Neural cell (in vitro differentiated cells): ENCODE measurements around the gene SEC61B. TPM values are rescaled to one million over a fixed set of nuclear protein-coding genes. Genes with fewer than 3 reads are reported as not detected.

ENCODE experiments used
- H2AFZ ChIP-seq: fragments of 200-600, 300-800 bp; sonication (generic), shearing (Covaris generic); 2 replicates; pipeline ENCODE4 v1.6.0; 2014; ENCODE audit warnings: low read depth, mild to moderate bottlenecking, antibody characterized with exemption, low read length, moderate library complexity
- H3F3A ChIP-seq: fragments of 200-600 bp; shearing (Covaris generic); 2 replicates; pipeline ENCODE4 v1.6.1; 2016; ENCODE audit warnings: mild to moderate bottlenecking, moderate library complexity, mixed read lengths, antibody characterized with exemption, low read length; ENCODE audit not compliant: insufficient read depth, poor library complexity, severe bottlenecking
- H3K27ac ChIP-seq: fragments of 200-600, 300-800 bp; sonication (generic), shearing (Covaris generic); 2 replicates; pipeline ENCODE4 v1.5.1; 2014; ENCODE audit warnings: mild to moderate bottlenecking, low read length, moderate library complexity
- H3K27me3 ChIP-seq: fragments of 300-800, 200-600 bp; sonication (generic), shearing (Covaris generic); 2 replicates; pipeline ENCODE4 v1.6.0; 2014; ENCODE audit warnings: mild to moderate bottlenecking, low read depth, low read length, moderate library complexity; ENCODE audit not compliant: insufficient read depth
- H3K36me3 ChIP-seq: fragments of 300-800, 200-600 bp; sonication (generic), shearing (Covaris generic); 2 replicates; pipeline ENCODE4 v1.5.1; 2014; ENCODE audit warnings: mild to moderate bottlenecking, antibody characterized with exemption, low read length, moderate library complexity; ENCODE audit not compliant: insufficient read depth
- H3K4me2 ChIP-seq: fragments of 300-800, 200-600 bp; sonication (generic), shearing (Covaris generic); 2 replicates; pipeline ENCODE4 v1.6.0; 2014; ENCODE audit warnings: mild to moderate bottlenecking, low read length
- H3K4me3 ChIP-seq: fragments of 300-800, 200-600 bp; sonication (generic), shearing (Covaris generic); 2 replicates; pipeline ENCODE4 v1.5.1; 2014; ENCODE audit warnings: mild to moderate bottlenecking, low read length, moderate library complexity
- H3K79me2 ChIP-seq: fragments of 200-600 bp; shearing (Covaris generic); replicated peaks from 2 replicates; pipeline ENCODE4 v1.6.0; 2014; ENCODE audit warnings: mild to moderate bottlenecking, low read length, moderate library complexity; ENCODE audit not compliant: insufficient read depth
- H3K9ac ChIP-seq: fragments of 300-800, 200-600 bp; sonication (generic), shearing (Covaris generic); 2 replicates; pipeline ENCODE4 v1.6.1; 2016; ENCODE audit warnings: mild to moderate bottlenecking, low read length, mixed read lengths
- H3K9me2 ChIP-seq: fragments of 200-600 bp; shearing (Covaris generic); 2 replicates; pipeline ENCODE4 v1.6.1; 2016; ENCODE audit warnings: mild to moderate bottlenecking, low read length, mixed read lengths; ENCODE audit not compliant: insufficient read depth
- H3K9me3 ChIP-seq: fragments of 200-600, 300-800 bp; sonication (generic), shearing (Covaris generic); 2 replicates; pipeline ENCODE4 v1.6.1; 2016; ENCODE audit warnings: mild to moderate bottlenecking, mixed run types, low read length, moderate library complexity, mixed read lengths
- H4K20me1 ChIP-seq: fragments of 200-600 bp; shearing (Covaris generic); 2 replicates; pipeline ENCODE4 v1.6.1; 2016; ENCODE audit warnings: mild to moderate bottlenecking, mixed run types; ENCODE audit not compliant: insufficient read depth
- EP300 ChIP-seq: fragments of 450-650 bp; conservative IDR thresholded peaks from 2 replicates; pipeline ENCODE4 v1.6.1; 2014; ENCODE audit warnings: antibody characterized with exemption, mild to moderate bottlenecking, moderate library complexity; ENCODE audit not compliant: poor library complexity, severe bottlenecking
- EZH2 ChIP-seq: fragments of 200-600, 300-800 bp; shearing (Covaris generic), sonication (generic); IDR thresholded peaks from 2 replicates; pipeline ENCODE4 v1.6.1; 2014; ENCODE audit warnings: antibody characterized with exemption, low read length, borderline replicate concordance, mild to moderate bottlenecking; ENCODE audit not compliant: insufficient read depth, poor library complexity, severe bottlenecking
- MXI1 ChIP-seq: fragments of 450-650 bp; conservative IDR thresholded peaks from 2 replicates; pipeline ENCODE4 v1.6.1; 2014; ENCODE audit warnings: antibody characterized with exemption, mild to moderate bottlenecking; ENCODE audit not compliant: poor library complexity, severe bottlenecking
- POLR2AphosphoS5 ChIP-seq: IDR thresholded peaks from 2 replicates; pipeline ENCODE4 v1.6.1; 2012
- RAD21 ChIP-seq: fragments of 450-650 bp; conservative IDR thresholded peaks from 2 replicates; pipeline ENCODE4 v1.6.1; 2014; ENCODE audit warnings: antibody characterized with exemption, mild to moderate bottlenecking, moderate library complexity
- SMC3 ChIP-seq: fragments of 450-650 bp; conservative IDR thresholded peaks from 2 replicates; pipeline ENCODE4 v1.6.1; 2014; ENCODE audit warnings: antibody characterized with exemption, mild to moderate bottlenecking, moderate library complexity; ENCODE audit not compliant: poor library complexity
- TAF1 ChIP-seq: IDR thresholded peaks from 2 replicates; pipeline ENCODE4 v1.6.1; 2012; ENCODE audit warnings: low read depth
- polyA plus RNA-seq: library from polyadenylated mRNA; depleted of rRNA; stranded (reverse); fragments of >200 nt; gene quantifications from 2 replicates; pipeline ENCODE4 v1.2.3, GENCODE V29; 2014
- TF ChIP-seq, protein P1 (sequence below): fragments of 450-650 bp; IDR thresholded peaks from 2 replicates; pipeline ENCODE4 v1.5.1; 2014; ENCODE audit warnings: antibody characterized with exemption, mild to moderate bottlenecking, moderate library complexity; ENCODE audit not compliant: poor library complexity, severe bottlenecking
- TF ChIP-seq, protein P2 (sequence below): IDR thresholded peaks from 2 replicates; pipeline ENCODE4 v1.6.1; 2012; ENCODE audit warnings: borderline replicate concordance

Gene SEC61B
- polyA plus RNA-seq, 1 donor from 2014 or later, result 203 TPM

DNA sequence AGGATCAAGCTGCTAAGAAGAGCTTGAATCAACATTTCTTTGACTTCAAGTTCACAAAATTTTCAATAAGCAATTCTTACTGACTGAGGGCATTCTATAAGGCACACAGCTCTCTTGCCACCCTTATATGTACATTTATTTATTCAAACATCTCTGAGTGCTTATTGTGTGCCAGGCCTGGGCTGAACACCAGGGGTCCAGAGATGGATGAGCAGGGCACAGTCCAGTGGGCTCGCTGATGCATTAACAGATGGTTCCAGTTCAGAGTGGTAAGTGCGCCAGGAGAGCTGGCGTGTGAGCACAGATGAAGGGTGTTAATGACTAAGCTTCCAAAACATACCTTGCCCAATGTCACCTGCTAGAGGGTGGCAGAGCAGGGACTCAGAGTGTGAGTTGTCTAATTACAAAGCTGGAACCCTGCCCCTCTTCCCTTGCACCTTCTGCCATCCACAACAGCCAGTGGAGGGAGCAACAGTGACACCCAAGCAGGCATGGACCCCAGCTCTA lies 24.9 kb upstream of the SEC61B start:
- no peak overlapping the region for H3K9ac ChIP-seq
- no peak overlapping the region for H3K27ac ChIP-seq
- H3K27me3 ChIP-seq, result no peaks in the 10 kb centered on the region
- H3K9me2 ChIP-seq, result no peaks in the 10 kb centered on the region
- no peak for TF ChIP-seq SMC3
- TF ChIP-seq, protein P1, sequence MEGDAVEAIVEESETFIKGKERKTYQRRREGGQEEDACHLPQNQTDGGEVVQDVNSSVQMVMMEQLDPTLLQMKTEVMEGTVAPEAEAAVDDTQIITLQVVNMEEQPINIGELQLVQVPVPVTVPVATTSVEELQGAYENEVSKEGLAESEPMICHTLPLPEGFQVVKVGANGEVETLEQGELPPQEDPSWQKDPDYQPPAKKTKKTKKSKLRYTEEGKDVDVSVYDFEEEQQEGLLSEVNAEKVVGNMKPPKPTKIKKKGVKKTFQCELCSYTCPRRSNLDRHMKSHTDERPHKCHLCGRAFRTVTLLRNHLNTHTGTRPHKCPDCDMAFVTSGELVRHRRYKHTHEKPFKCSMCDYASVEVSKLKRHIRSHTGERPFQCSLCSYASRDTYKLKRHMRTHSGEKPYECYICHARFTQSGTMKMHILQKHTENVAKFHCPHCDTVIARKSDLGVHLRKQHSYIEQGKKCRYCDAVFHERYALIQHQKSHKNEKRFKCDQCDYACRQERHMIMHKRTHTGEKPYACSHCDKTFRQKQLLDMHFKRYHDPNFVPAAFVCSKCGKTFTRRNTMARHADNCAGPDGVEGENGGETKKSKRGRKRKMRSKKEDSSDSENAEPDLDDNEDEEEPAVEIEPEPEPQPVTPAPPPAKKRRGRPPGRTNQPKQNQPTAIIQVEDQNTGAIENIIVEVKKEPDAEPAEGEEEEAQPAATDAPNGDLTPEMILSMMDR, result no peak
- TF ChIP-seq MXI1, result no peak
- no peak for TF ChIP-seq TAF1
- TF ChIP-seq POLR2AphosphoS5, result no peak
- TF ChIP-seq EP300, result no peak
- no peak for TF ChIP-seq RAD21
- TF ChIP-seq, protein P2, sequence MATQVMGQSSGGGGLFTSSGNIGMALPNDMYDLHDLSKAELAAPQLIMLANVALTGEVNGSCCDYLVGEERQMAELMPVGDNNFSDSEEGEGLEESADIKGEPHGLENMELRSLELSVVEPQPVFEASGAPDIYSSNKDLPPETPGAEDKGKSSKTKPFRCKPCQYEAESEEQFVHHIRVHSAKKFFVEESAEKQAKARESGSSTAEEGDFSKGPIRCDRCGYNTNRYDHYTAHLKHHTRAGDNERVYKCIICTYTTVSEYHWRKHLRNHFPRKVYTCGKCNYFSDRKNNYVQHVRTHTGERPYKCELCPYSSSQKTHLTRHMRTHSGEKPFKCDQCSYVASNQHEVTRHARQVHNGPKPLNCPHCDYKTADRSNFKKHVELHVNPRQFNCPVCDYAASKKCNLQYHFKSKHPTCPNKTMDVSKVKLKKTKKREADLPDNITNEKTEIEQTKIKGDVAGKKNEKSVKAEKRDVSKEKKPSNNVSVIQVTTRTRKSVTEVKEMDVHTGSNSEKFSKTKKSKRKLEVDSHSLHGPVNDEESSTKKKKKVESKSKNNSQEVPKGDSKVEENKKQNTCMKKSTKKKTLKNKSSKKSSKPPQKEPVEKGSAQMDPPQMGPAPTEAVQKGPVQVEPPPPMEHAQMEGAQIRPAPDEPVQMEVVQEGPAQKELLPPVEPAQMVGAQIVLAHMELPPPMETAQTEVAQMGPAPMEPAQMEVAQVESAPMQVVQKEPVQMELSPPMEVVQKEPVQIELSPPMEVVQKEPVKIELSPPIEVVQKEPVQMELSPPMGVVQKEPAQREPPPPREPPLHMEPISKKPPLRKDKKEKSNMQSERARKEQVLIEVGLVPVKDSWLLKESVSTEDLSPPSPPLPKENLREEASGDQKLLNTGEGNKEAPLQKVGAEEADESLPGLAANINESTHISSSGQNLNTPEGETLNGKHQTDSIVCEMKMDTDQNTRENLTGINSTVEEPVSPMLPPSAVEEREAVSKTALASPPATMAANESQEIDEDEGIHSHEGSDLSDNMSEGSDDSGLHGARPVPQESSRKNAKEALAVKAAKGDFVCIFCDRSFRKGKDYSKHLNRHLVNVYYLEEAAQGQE, result no peak
- no peak for TF ChIP-seq EZH2
- H3K79me2 ChIP-seq, result no peaks in the 10 kb centered on the region
- H4K20me1 ChIP-seq, result no peaks in the 10 kb centered on the region
- H3F3A ChIP-seq, result no peaks in the 10 kb centered on the region
- no peaks in the 10 kb centered on the region for H3K9me3 ChIP-seq
- no peak overlapping the region for H3K4me2 ChIP-seq
- no peaks in the 10 kb centered on the region for H3K36me3 ChIP-seq
- no peak overlapping the region for H3K4me3 ChIP-seq
- H2AFZ ChIP-seq, result no peak overlapping the region

DNA sequence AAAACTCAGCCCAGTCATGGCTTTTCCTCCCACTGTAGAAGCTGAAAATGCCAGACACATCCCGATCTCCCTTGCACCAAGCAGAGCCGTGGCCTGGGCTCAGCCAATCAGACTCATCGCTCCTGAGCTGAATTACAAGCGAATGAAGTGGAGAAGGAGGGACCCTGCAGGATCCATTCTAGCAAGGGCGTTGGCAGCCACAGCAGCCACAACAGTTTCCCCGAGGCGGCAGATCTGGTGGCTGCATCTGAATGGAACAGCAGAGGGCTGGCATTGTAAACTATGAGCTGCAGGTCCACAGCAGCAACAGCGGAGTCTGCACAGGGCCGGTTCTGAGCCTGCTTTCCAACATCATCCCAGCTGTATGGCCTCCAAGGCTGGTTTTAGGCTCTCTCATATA lies 24.1 kb upstream of the SEC61B start:
- no peak overlapping the region for H3K4me2 ChIP-seq
- H3K4me3 ChIP-seq, result no peak overlapping the region
- no peaks in the 10 kb centered on the region for H3K9me3 ChIP-seq
- H2AFZ ChIP-seq, result no peak overlapping the region
- no peaks in the 10 kb centered on the region for H3F3A ChIP-seq
- H3K9ac ChIP-seq, result no peak overlapping the region
- no peaks in the 10 kb centered on the region for H3K79me2 ChIP-seq
- no peaks in the 10 kb centered on the region for H3K9me2 ChIP-seq
- no peaks in the 10 kb centered on the region for H4K20me1 ChIP-seq
- TF ChIP-seq RAD21 (no peak), SMC3 (no peak), POLR2AphosphoS5 (no peak), TAF1 (no peak), MXI1 (no peak), EP300 (no peak), EZH2 (no peak)
- TF ChIP-seq, protein P2, result no peak
- TF ChIP-seq, protein P1, result no peak
- no peak overlapping the region for H3K27ac ChIP-seq
- H3K36me3 ChIP-seq, result no peaks in the 10 kb centered on the region
- H3K27me3 ChIP-seq, result no peaks in the 10 kb centered on the region
